Activated effector memory CD4-positive, alpha-beta T cell treated with Interleukin-2 at 50 U/mL for 16 hours (primary cell): ENCODE data around the gene CNNM3.
A peak's percentile ranks its signal among the peaks of the same experiment; 100 is the strongest.
"Not testable (repeated sequence)": the region's sequence is repeated elsewhere in the genome, so short reads cannot be mapped to it uniquely, and the experiment has no call there.

Experiments
- DNase-seq: peaks from one replicate; pipeline ENCODE4 v3.0.0-alpha.2; 2020

Gene CNNM3

GRCh38 chr2:96800061-96801004 is 15.7 kb upstream of the CNNM3 start:
- no peak for DNase-seq

- peak; percentile 63 for DNase-seq
These were observed 14.9 kb upstream of the CNNM3 start for GRCh38 chr2:96801005-96801785.

DNA sequence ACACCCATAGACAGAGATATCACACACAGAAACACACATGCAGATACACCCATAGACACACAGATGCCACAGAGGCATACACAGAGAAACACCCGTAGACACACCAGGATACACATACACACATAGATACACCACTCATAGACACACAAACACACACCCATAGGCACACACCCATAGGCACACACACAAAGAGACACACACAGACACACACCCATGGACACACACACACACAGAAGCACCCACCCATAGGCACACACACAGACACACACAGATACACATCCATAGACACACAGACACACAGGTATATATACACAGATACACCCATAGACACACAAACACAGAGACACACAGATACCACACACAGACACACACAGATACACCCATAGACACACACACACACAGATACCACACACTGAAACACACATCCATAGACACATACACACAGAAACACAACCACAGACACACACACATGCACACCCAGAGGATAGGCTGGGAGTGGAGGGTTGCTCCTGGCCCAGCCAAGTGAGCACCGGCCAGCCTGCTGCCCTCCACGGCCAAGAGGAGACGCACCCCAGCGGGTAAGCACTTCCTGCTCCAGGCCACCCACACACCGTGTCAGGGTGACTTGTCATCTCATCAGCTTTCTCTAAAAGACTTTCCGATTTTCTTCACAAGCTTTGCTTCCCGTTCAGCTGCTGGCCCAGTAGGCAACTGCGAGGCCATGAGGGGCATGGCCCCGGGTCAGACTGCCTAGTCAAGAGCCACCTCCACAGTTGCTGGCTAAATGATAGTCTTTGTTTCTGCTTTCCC is 14.1 kb upstream of the CNNM3 start:
- DNase-seq: peak; percentile 22

DNA sequence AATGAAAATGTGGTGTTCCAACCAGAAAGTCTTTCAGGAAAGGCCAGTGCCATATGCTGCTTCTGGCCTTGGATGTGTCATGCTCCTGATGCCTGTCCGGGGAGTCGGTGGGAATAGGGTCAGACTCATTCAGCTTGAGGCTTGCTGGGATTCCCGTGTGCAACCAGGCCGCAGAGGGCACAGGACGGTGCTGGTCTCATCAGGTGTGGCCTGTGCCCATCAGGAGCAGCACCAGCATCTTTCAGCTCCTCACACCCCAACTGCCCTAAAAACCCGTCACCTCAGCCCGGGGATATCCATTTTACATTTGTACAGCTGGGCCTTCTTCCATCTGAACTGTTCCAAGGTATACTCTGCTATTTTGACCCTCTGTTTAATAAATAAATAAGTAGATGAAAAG is 13.3 kb upstream of the CNNM3 start:
- DNase-seq: no peak

GRCh38 chr2:96804986-96805385 is 11.1 kb upstream of the CNNM3 start:
- DNase-seq: no peak

DNA sequence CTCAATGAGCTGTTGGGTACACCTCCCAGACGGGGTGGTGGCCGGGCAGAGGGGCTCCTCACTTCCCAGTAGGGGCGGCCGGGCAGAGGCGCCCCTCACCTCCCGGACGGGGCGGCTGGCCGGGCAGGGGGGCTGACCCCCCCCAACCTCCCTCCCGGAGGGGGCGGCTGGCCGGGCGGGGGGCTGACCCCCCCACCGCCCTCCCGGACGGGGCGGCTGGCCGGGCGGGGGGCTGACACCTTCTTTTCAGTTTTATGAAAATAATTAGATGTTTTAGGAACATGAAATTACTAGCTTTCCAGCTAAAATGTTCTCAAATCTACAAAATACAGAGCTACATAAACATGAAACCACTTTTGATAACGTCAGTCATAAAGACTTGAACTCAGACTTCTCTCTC is 10.1 kb upstream of the CNNM3 start:
- not testable (repeated sequence) for DNase-seq

- peak; percentile 49 for DNase-seq
These were observed 9.5 kb upstream of the CNNM3 start for GRCh38 chr2:96806468-96807126.

- no peak for DNase-seq
These were observed 9.0 kb upstream of the CNNM3 start for GRCh38 chr2:96807127-96807471.

GRCh38 chr2:96808176-96808837 is 7.8 kb upstream of the CNNM3 start:
- DNase-seq: no peak

- DNase-seq: no peak
These were observed 6.7 kb upstream of the CNNM3 start for GRCh38 chr2:96809216-96809882.

DNA sequence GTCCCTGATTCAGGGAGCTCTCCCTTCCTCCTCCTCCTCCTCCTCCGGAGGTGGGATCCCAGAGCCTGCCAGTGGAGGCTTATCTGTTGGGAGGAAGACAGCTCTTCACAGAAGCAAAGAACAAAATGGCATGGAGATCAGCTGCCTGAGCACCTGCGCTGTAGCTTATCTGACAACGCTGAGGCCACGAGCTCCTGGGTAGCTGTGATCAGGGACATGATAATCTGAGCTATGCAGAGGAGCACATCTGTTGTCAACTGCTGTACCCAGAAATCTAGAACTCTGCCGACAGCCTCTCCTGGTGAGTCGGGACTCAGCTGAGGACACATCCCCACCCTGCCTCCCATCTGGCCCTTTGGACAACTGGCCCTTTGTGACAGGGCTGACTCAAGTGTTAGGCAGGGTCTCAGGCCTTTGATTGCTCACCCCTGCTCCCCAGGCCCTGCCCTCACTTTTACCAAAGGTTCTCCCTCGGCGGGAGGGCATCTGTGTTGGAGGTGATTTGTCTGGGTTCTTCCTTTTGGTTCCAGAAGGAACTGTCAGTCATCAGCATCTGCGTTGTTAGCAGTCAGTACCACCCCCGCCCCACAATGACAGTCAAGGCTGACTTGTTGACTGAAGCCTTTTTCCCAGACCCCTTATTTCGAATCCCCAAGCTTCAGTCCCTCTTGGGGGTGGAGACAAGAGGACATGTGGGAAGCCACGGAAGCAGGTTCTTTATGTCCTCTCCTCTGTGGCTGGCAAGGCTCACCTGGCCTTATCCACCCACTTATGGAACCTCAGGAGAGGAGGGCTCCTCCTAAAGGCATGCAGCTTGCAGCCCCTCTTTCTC is 5.9 kb upstream of the CNNM3 start:
- no peak for DNase-seq

DNA sequence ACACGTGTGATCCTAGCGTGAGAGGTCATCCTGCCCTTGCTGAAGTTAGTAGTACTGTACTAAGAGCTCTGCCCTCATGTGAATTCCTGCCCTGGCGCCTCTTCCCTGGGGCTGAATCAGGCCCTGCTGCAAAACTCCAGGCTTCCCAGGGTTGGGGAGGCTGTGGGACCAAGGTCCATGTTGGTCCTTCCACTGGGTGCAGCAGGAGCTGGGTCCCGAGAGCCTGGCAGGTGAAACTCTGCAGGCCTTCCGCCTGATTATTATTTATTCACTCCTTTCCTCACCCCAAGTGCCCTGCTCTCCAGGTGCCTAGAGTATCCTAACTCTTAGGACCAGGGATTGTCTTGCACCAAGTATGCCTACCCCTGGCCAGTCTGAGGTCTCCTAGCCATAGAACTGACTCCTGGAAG is 5.3 kb upstream of the CNNM3 start:
- no peak for DNase-seq

DNA sequence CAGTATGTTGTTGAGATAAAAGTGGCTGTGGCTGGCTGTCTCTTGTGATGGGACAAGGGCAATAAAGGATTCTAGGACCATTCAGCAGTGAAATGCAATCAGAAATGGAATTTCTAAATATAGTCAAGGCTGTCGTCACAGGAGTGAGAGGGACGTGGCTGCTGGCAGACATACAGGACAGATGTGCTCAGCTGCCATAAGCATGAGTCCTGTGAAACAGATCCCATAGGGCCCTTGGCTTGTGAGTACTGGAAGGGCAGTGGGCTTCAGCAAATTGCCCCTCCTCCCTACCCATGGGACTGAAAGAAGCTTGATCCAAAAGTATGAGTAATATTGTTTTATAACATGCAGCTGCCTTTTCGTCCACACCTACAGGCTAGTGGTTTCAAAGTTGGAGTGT is 4.2 kb upstream of the CNNM3 start:
- DNase-seq: no peak

DNA sequence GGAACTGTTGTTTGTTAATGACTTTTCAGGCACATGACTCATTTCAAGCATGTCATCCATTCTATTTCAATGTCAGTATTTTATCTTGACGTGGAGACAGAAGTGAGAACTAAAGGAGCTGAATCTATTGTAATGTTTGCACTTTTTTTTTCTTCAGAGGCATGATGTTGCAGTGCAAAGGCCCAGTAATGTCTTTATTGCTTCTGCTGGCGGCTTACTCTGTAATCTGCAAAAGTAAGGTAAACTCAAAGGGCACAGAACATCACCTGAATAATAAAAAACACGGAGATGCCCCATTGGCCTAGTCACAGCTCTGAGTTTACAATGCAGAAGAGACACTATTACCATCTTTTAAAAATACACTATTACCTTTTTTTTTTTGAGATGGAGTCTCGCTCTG is 2.4 kb upstream of the CNNM3 start:
- DNase-seq: no peak

GRCh38 chr2:96815326-96816126 is 542 bp upstream of the CNNM3 start:
- DNase-seq: peak; percentile 26

- DNase-seq: no peak
These were observed 1.0 kb downstream of the CNNM3 start for GRCh38 chr2:96816836-96817702.

DNA sequence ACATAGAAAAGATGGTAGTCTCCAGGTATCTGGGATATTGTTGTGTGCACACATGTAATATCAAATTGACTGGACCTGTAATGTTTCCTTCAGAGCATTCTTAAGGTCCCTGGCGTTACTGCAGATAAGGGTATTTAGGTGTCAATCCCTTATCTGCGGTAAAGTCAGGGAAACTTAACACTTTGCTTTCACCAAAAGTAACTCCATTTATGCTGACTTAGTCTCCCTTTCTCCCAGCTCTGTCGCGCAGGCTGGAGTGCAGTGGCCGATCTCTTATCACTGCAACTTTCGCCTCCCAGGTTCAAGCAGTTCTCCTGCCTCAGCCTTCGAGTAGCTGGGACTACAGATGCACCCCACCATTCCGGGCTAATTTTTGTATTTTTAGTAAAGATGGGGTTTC is 1.8 kb downstream of the CNNM3 start:
- DNase-seq: no peak

DNA sequence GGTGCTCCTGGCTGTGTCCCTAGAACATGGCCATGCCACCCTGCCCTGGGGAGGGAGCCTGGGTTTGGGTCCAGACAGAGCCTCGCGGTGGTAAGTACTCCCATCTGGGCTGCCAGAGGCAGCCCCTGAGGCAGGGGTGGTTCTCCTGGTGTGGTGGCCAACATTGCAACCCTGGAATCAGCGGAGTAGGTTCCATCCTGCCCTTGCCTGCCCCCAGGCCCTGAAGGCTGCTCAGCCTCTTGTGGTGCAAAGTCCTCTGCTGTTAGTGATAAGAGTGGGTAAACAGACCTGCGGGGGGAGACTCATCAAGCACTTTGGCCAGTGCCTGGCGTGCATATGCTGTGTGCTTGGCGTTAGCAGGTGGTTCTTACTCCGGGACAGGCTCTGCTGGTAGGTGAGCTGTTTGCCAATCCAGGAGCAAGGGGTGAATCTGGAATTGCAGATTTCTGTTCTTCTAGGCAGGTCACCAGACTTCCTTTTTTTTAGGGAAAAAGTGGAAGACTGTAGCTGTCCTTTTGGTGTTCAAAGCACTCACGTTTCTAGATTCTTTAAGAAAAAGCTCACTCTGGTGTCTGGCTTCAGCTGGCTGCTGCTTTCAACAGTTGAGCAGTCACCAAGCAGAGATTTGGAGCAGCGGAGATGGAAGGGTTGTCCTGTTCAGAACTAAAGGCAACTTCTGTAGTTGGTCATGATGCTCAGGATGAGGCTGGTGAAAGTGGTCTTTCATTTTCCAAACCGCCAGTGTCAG is 3.2 kb downstream of the CNNM3 start:
- DNase-seq: no peak
